NCI-H526 treated with DMSO at 0.1 percent for 48 hours (cell line): ENCODE results near the gene CCNK.

Source experiments
- DNase-seq: peaks from one replicate; lab custom pipeline; 2025; lab: John Stamatoyannopoulos, UW

The CCNK gene

DNA sequence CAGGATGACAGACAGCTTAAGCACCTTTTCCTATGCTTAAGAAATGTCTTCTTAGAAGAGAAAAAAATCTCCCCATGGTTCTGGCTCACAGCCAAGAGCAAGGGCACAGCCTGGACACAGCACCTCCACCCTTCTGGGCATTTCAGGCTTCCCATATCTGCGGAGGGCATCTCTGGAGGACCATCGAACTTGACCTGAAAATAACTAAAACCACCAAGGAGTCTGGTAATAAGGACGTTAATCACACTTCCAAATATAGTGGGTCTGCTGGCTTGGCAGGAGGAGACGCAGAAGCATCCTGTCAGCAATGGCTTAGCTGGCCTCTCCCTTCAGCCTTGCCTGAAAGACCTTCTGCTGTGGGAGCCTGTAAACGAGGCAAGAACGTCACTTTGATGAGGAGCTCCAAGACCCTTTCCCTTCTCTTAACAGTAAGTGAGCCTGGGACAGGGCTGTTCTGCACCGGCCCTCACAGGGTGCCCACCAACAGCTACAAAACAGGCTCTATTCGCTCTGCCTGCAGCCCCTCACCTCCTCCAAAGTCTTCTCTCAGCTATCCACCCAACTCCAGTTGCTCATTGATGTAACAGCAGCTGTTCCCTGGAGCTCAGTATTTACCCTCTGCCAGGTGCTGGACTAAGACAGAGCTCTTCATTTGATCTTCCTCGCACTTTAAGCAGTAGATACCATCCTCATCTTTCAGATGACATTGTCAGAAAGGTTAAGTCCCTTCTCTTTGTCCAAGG lies 13.7 kb upstream of the CCNK start:
- DNase-seq, result no peak

- no peak for DNase-seq
Observed at GRCh38 chr14:99468081-99468480, 13.1 kb upstream of the CCNK start.

- DNase-seq, result no peak
Observed at GRCh38 chr14:99468836-99469592, 12.2 kb upstream of the CCNK start.

- DNase-seq, result no peak
Observed at GRCh38 chr14:99471731-99472130, 9.5 kb upstream of the CCNK start.

- DNase-seq, result no peak
Observed at GRCh38 chr14:99472937-99473336, 8.3 kb upstream of the CCNK start.

- no peak for DNase-seq
Observed at GRCh38 chr14:99473458-99473857, 7.8 kb upstream of the CCNK start.

DNA sequence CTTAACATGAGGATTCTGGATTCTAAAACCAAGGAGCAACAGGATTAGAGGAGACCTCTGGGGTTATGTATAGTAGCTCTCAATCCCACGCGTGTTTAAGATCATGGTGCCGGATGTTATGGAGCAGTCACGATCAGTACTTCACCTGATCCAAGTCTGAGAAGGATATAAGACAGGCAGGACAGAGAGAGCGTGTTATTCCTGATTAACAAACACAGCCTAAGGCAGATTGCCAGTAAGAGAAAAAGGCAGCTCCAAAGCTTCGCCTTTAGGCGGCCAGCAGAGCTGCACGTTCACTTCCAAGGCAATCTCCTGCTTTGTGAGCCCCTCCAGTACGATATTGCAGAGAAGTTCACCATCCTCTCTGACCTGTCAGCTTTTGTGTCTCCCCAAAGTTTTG lies 6.0 kb upstream of the CCNK start:
- DNase-seq, result no peak

DNA sequence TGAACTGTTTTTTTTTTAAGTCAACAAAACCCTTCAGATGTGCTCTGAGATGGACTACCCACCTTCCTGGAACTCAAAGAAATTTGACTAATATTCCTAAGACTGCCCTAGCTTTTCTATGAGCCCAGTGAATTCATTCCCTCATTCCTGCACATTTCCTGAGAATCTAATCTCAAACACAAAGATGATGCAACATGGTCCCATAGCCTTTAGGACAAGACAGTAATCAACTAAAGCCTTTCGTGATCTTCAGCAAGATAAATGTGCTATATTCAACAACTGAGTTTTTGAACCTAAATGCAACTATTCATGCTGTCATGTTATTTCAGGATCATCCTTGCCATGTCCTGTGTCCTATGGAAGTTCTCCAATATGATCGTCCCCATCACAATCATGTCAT lies 5.5 kb upstream of the CCNK start:
- DNase-seq, result no peak

DNA sequence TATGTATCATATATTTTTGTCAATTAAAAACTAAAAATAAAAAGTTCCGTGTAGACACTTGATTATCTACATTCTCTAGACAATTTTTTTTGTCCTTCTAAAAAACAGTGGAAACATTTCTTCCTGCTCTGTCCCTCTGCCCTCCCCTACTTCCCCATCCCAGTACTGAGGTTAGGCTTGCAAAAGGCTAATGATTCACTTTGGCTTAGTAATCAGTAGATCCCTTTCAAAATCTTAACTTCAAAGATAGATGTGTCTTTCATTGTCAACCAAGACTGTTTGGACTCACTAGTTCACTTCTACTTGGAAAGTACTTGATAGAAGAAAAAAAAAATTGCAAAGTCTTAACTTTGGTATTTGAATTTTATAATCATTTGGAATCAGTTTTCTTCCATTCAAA lies 4.3 kb upstream of the CCNK start:
- no peak for DNase-seq

DNA sequence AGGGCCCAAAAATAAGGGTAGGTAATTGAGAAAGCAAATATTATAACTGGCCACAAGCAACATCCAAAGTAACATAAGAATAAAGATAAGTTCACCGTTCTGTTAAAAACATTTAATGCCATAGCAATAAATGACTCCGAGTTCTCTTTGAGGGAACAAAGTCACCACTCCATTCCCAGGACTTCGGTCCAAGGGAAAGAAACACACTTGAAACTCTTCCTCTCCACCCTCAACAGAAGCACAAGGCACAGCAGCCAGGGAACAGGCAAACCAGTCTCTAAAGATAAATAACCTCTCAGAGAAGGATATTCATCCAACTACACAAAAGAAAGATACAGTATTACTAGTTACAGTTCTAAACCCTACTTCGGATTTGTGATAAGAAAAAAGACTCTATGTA lies 3.1 kb upstream of the CCNK start:
- no peak for DNase-seq

DNA sequence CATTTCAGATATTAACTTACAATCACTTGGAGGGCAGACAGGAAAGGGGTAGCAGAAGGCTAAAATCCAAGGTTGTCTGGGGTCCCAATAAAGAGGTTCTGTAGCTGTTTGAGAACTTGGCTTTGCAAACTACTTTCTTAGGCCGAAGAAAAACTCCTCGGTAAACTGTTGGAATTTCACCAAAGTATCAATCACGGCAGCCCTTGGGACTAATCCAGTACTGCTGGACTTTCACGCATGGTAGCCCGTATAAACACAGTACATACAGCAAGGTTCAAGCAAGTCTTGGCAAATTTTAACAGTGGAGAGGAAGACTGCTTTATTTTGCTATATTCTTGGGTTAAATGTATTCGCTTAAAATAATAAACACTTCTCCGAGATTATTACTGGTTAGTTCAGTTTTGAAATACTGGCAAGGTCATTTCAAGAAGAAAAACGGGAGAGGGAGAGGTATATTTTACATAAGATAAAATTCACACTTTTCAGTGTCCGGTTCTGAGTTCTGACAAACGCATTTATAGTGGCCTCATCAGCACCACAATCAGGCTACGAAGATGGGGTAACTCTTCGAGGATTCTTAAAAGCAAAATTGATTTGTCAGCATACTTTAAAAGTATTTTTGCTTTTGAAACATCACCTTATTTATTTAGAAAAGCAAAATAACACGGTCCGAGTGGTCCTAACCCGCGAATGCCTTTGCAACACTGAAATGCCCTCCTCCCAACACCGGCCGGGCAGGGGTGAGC lies 1.9 kb upstream of the CCNK start:
- no peak for DNase-seq

- DNase-seq, result peak; percentile 12
Observed at GRCh38 chr14:99479906-99480869, 1.0 kb upstream of the CCNK start, which contains the start of gene SETD3. Gene SETD3, minus strand, starts transcription at chr14:99480859. Its CDS starts 15,054 bp downstream, at chr14:99465805.

DNA sequence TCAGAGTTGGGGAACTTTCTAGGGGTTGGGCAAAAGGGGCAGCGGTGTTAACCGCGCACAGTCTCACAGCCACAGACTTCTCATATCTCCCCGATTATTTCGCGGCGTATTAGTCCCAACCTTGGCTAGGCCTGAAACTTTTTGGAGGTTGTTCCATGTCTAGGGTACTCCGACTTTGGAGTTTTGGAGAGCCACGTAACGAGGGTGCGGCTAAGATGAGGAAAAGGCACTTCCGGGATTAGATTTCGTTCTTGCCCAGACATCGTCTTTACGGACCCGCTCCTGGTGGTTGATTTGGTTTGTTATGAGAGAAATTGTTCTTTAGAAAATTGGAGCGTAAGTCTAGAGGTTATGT lies 513 bp downstream of the CCNK start:
- no peak for DNase-seq

GRCh38 chr14:99484106-99484505 lies 2.9 kb downstream of the CCNK start:
- no peak for DNase-seq

- DNase-seq, result no peak
Observed at GRCh38 chr14:99497341-99497740, 16.1 kb downstream of the CCNK start.

GRCh38 chr14:99497894-99498293 lies 16.7 kb downstream of the CCNK start:
- DNase-seq, result no peak

- no peak for DNase-seq
Observed at GRCh38 chr14:99502989-99503421, 21.8 kb downstream of the CCNK start.

- DNase-seq, result no peak
Observed at GRCh38 chr14:99503848-99504453, 22.7 kb downstream of the CCNK start.

DNA sequence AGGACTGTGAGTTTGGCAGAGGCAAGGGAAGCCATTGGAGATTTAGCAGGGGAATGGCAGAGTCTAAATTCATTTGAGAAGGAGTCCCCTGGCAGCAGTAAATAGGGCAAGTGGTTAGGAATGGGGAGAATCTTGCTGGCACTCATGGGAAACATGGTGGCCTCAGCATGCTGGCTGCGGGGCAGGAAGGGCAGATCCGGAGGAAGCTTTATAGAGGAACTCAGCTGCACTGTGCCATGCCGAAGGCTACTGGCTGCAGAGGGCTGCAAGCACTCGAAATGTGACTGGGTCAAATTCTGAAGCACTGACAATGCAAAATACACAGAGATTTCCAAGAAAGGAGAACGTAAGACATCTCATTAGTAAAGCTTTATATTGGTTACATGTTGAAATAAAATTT lies 23.9 kb downstream of the CCNK start:
- no peak for DNase-seq

DNA sequence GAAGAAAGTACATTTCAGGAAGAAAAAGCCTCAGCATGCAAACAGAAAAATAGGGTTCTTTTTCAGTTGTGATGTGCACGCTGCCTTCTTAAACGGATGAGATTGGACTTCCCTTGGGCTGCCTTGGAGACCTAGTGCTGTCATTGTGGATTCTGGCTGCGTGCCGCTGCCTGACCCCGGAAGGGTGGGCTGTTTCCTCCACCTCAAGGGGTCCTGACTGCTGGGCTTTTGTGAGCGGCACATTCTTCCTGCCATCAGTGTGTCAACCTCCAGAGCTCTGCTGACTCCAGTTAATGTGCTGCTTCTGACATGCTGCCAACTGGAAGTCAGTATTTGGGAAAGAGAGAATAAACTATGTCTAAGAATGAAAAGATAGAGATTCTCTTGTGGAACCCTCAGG lies 25.1 kb downstream of the CCNK start:
- no peak for DNase-seq
